HepG2 (cell line): ENCODE data around the gene WDR54. TPM values are rescaled to one million over a fixed set of nuclear protein-coding genes. Genes with fewer than 3 reads are reported as not detected.
A peak's percentile ranks its signal among the peaks of the same experiment; 100 is the strongest.

Experiments used
- CEBPG ChIP-seq: IDR thresholded peaks from 2 replicates; pipeline ENCODE4 v1.6.1; 2016
- HDAC6 ChIP-seq: fragments of 200-600 bp; sonication (generic); IDR thresholded peaks from 2 replicates; pipeline ENCODE4 v1.7.0; 2017; ENCODE audit warnings: mild to moderate bottlenecking, antibody characterized with exemption, low read length, low read depth
- KDM4B ChIP-seq: sonication (generic); formaldehyde crosslinking; IDR thresholded peaks from 2 replicates; pipeline ENCODE4 v1.4.0; 2020; ENCODE audit warnings: missing genetic modification reagents
- MAFG ChIP-seq: sonication (generic); formaldehyde crosslinking; IDR thresholded peaks from 2 replicates; pipeline ENCODE4 v1.5.1; 2020; ENCODE audit warnings: mild to moderate bottlenecking, missing genetic modification reagents
- NR2F1 ChIP-seq, 2 experiments: fragments of 450-650 bp in 1 of 2; formaldehyde crosslinking in 1 of 2; IDR thresholded peaks; 2 replicates each; pipeline versions ENCODE4 v1.5.0 to v1.6.1; 2016 to 2020; ENCODE audit warnings: mild to moderate bottlenecking in 1 of 2, missing compliant biosample characterization in 1 of 2, missing genetic modification reagents in 1 of 2, moderate library complexity in 1 of 2
- PAXIP1 ChIP-seq: sonication (generic); formaldehyde crosslinking; conservative IDR thresholded peaks from 2 replicates; pipeline ENCODE4 v1.4.0; 2020; ENCODE audit warnings: mild to moderate bottlenecking, missing genetic modification reagents, moderate library complexity
- PBX3 ChIP-seq: sonication (generic); formaldehyde crosslinking; IDR thresholded peaks from 2 replicates; pipeline ENCODE4 v1.8.1; 2023; ENCODE audit warnings: missing genetic modification reagents, inconsistent platforms, borderline replicate concordance
- REL ChIP-seq: sonication (generic); formaldehyde crosslinking; conservative IDR thresholded peaks from 2 replicates; pipeline ENCODE4 v1.8.0; 2022; ENCODE audit warnings: mild to moderate bottlenecking, missing genetic modification reagents, moderate library complexity
- RORA ChIP-seq: sonication (generic); formaldehyde crosslinking; IDR thresholded peaks from 2 replicates; pipeline ENCODE4 v1.5.0; 2020; ENCODE audit warnings: mild to moderate bottlenecking, missing genetic modification reagents, moderate library complexity
- SRY ChIP-seq: sonication (generic); formaldehyde crosslinking; IDR thresholded peaks from 2 replicates; pipeline ENCODE4 v1.8.0; 2022; ENCODE audit warnings: mild to moderate bottlenecking, missing genetic modification reagents
- USF2 ChIP-seq, 2 experiments: sonication (generic) in 1 of 2; formaldehyde crosslinking in 1 of 2; IDR thresholded peaks; 2 replicates each; pipeline versions ENCODE4 v1.5.1 to v1.6.1; 2011 to 2020; ENCODE audit warnings: borderline replicate concordance in 1 of 2, low read depth in 1 of 2, low read length in 1 of 2, mild to moderate bottlenecking in 1 of 2, missing genetic modification reagents in 1 of 2, moderate library complexity in 1 of 2
- ZFP36 ChIP-seq: fragments of 150-350 bp; IDR thresholded peaks from 2 replicates; pipeline ENCODE4 v1.6.1; 2018; ENCODE audit warnings: borderline replicate concordance, low read length, low read depth; ENCODE audit not compliant: partially characterized antibody
- ZNF329 ChIP-seq: sonication (generic); formaldehyde crosslinking; IDR thresholded peaks from 2 replicates; pipeline ENCODE4 v1.9.0; 2021; ENCODE audit warnings: low read depth, mild to moderate bottlenecking, missing genetic modification reagents
- ZNF570 ChIP-seq: sonication (generic); formaldehyde crosslinking; IDR thresholded peaks from 2 replicates; pipeline ENCODE4 v1.4.0; 2020; ENCODE audit warnings: mild to moderate bottlenecking, missing genetic modification reagents, borderline replicate concordance
- ZNF572 ChIP-seq: sonication (generic); formaldehyde crosslinking; IDR thresholded peaks from 2 replicates; pipeline ENCODE4 v1.5.1; 2020; ENCODE audit warnings: mild to moderate bottlenecking, missing genetic modification reagents
- ZNF740 ChIP-seq: sonication (generic); formaldehyde crosslinking; IDR thresholded peaks from 2 replicates; pipeline ENCODE4 v1.4.0; 2020; ENCODE audit warnings: missing genetic modification reagents
- ZNF782 ChIP-seq: sonication (generic); formaldehyde crosslinking; IDR thresholded peaks from 2 replicates; pipeline ENCODE4 v1.4.0; 2020; ENCODE audit warnings: missing genetic modification reagents, mild to moderate bottlenecking, borderline replicate concordance
- ZNF790 ChIP-seq: sonication (generic); formaldehyde crosslinking; IDR thresholded peaks from 2 replicates; pipeline ENCODE4 v1.8.0; 2022; ENCODE audit warnings: missing genetic modification reagents, mild to moderate bottlenecking, borderline replicate concordance
- ZNF841 ChIP-seq: sonication (generic); formaldehyde crosslinking; IDR thresholded peaks from 2 replicates; pipeline ENCODE4 v1.8.1; 2023; ENCODE audit warnings: missing genetic modification reagents, borderline replicate concordance
- polyA plus RNA-seq, 8 experiments: library from polyadenylated mRNA; depleted of rRNA in 3 of 8; stranded (reverse) in 7 of 8; unstranded in 1 of 8; fragments of >200 nt; fragmentation: Illumina TruSeq in 4 of 8; extraction: Trizol in 4 of 8; gene quantifications; 2 replicates each; pipeline versions ENCODE4 v1.2.1 to v1.2.3, GENCODE V29; 2011 to 2016; ENCODE audit warnings: low read depth in 4 of 8, missing spikeins in 1 of 8, mixed read lengths in 1 of 8; ENCODE audit not compliant: insufficient read depth in 1 of 8
- total RNA-seq, 5 experiments: library from RNA; depleted of rRNA; stranded (reverse); fragments of >200 nt; fragmentation: Illumina TruSeq; extraction: Trizol; gene quantifications; 2 replicates each; pipeline ENCODE4 v1.2.3, GENCODE V29; 2016; ENCODE audit warnings: low read depth in 1 of 5

The WDR54 gene
- total and polyA plus RNA-seq, 2 of the 13 experiments (the other 11 are each of a cell fraction or from before 2014, with no cell fraction given), result 2.0 to 17.3 TPM

GRCh38 chr2:74458132-74458937 is 36.8 kb downstream of the WDR54 start, which contains the start of gene WBP1 (continued):
- TF ChIP-seq USF2 (IDR thresholded peaks at IDR 0.05; ENCODE audit: low read depth, low read length) (peak; percentile 2; the same call in 1 of the 2 replicates), USF2 (CRISPR knock-in tag; IDR thresholded peaks at IDR 0.05; ENCODE audit: borderline replicate concordance) (no peak; the same call in 1 of the 2 replicates), ZNF740 (CRISPR knock-in tag) (no peak), RORA (no peak), ZNF329 (CRISPR knock-in tag) (no peak), ZNF782 (CRISPR knock-in tag) (no peak), MAFG (CRISPR knock-in tag) (no peak), KDM4B (CRISPR knock-in tag) (no peak), ZNF841 (CRISPR knock-in tag) (no peak), ZFP36 (no peak), PAXIP1 (CRISPR knock-in tag) (no peak; the same call in none of the 2 replicates), REL (CRISPR knock-in tag) (no peak), ZNF790 (CRISPR knock-in tag) (no peak), CEBPG (CRISPR knock-in tag) (no peak), ZNF572 (CRISPR knock-in tag) (no peak), NR2F1 (CRISPR knock-in tag; IDR thresholded peaks at IDR 0.05) (no peak), HDAC6 (no peak), SRY (CRISPR knock-in tag) (no peak), PBX3 (CRISPR knock-in tag) (no peak; the same call in 1 of the 2 replicates), ZNF570 (CRISPR knock-in tag) (no peak)
